ENCODE measurements around the gene NMS. TPM values are rescaled to one million over a fixed set of nuclear protein-coding genes. Genes with fewer than 3 reads are reported as not detected.

The NMS gene
- total and polyA plus RNA-seq, 2 of the 8 experiments (the other 6 are each of a cell fraction or from before 2014, with no cell fraction given) = not detected

- H2BK12ac ChIP-seq (ENCODE audit: low read depth, low read length) = no peak overlapping the region
- FAIRE-seq = no peak
- H3K4me2 ChIP-seq (ENCODE audit: insufficient read depth in 1 of 2, low read depth in 2 of 2, low read length in 2 of 2) = no peak overlapping the region
- H3K79me2 ChIP-seq (ENCODE audit: control insufficient read depth in 1 of 2, insufficient read depth in 2 of 2, low read length in 2 of 2) = no peaks in the 10 kb centered on the region
- no peaks in the 10 kb centered on the region for H3K4me1 ChIP-seq (replicated peaks in 1 of 4; ENCODE audit: control insufficient read depth in 3 of 4, insufficient read depth in 4 of 4, low read length in 3 of 4)
- no peak overlapping the region for H3K4me3 ChIP-seq (ENCODE audit: extremely low read depth in 1 of 4, insufficient read depth in 2 of 4, low read depth in 3 of 4, low read length in 4 of 4)
- H3K9me3 ChIP-seq (ENCODE audit: insufficient read depth in 2 of 2, low read depth in 1 of 2, low read length in 1 of 2) = no peaks in the 10 kb centered on the region
- H4K20me1 ChIP-seq (replicated peaks in 1 of 2; ENCODE audit: control insufficient read depth in 1 of 2, insufficient read depth in 2 of 2, low read length in 2 of 2) = no peaks in the 10 kb centered on the region
- no peak overlapping the region for H2BK120ac ChIP-seq (replicated peaks; ENCODE audit: low read depth, low read length)
- no peak overlapping the region for H3K18ac ChIP-seq (ENCODE audit: extremely low read depth, low read length)
- H3K9ac ChIP-seq (replicated peaks in 1 of 4; ENCODE audit: extremely low read depth in 1 of 4, low read depth in 3 of 4, low read length in 3 of 4) = no peak overlapping the region
- POLR2A ChIA-PET (ENCODE audit: partially characterized antibody) = no interaction called here
- CTCF ChIA-PET (ENCODE audit: partially characterized antibody) = interaction anchor here (0.6 kb wide), 1 partner anchor 221 kb away, joined by 3 read pairs; no protein-coding TSS in a partner anchor
- no peak overlapping the region for H3K23ac ChIP-seq (ENCODE audit: insufficient read length)
- TF ChIP-seq RAD21 (IDR thresholded peaks at IDR 0.05 in 1 of 2, conservative IDR thresholded peaks at IDR 0.05 in 1 of 2; ENCODE audit: low read depth in 2 of 2, low read length in 2 of 2) = peak; percentile 40 to 51; a peak in 3 of 4 replicates
- no peak for TF ChIP-seq USF2 (IDR thresholded peaks at IDR 0.05; ENCODE audit: low read length)
- TF ChIP-seq CTCF (IDR thresholded peaks at IDR 0.05; ENCODE audit: control extremely low read depth in 1 of 3, insufficient read depth in 1 of 3, low read depth in 1 of 3, low read length in 3 of 3) = peak in 2 of 3 experiments; percentile 12 to 13; a peak in 2 of 4 replicates
- WGBS, 2 experiments (ENCODE audit: extremely low coverage in 1 of 2, insufficient coverage in 1 of 2, insufficient read length in 1 of 2, insufficient replicate concordance in 2 of 2, low coverage in 1 of 2, low lambda C conversion rate in 2 of 2, missing lambda C conversion rate in 1 of 2) = 84% methylated on average over 5 of the region's 5 CpGs; no CpG with 5 or more reads in 1 of the 2 experiments
- H3K4ac ChIP-seq (replicated peaks; ENCODE audit: insufficient read length, low read depth, low read length) = no peak overlapping the region
- no peak overlapping the region for H3K14ac ChIP-seq (ENCODE audit: insufficient read length)
- H3K56ac ChIP-seq (replicated peaks; ENCODE audit: insufficient read length, low read depth, low read length) = no peak overlapping the region
- no peak overlapping the region for H2AK5ac ChIP-seq (ENCODE audit: low read depth, low read length)
- no peaks in the 10 kb centered on the region for H3K36me3 ChIP-seq (ENCODE audit: control insufficient read depth in 2 of 4, insufficient read depth in 4 of 4, low read length in 3 of 4)
- H4K8ac ChIP-seq (ENCODE audit: extremely low read depth, insufficient read depth, low read length) = no peak overlapping the region
- H2AFZ ChIP-seq (ENCODE audit: low read length) = no peak overlapping the region
- no peak overlapping the region for H4K91ac ChIP-seq (replicated peaks; ENCODE audit: insufficient read length, low read length)
- no peaks in the 10 kb centered on the region for H3K23me2 ChIP-seq (ENCODE audit: low read depth, low read length)
- no peak overlapping the region for H4K5ac ChIP-seq (ENCODE audit: insufficient read length, low read depth, low read length)
- no peak for DNase-seq (ENCODE audit: low read depth in 1 of 2, low spot score in 2 of 2)
- H3K79me1 ChIP-seq (ENCODE audit: low read depth, low read length) = no peaks in the 10 kb centered on the region
- H3K27me3 ChIP-seq (replicated peaks in 1 of 4; ENCODE audit: control insufficient read depth in 3 of 4, extremely low read depth in 1 of 4, insufficient read depth in 3 of 4, low read length in 3 of 4) = no peaks in the 10 kb centered on the region
- no peak overlapping the region for H2BK20ac ChIP-seq (ENCODE audit: low read length)
- H2BK5ac ChIP-seq (ENCODE audit: low read depth, low read length) = no peak overlapping the region
- no peak overlapping the region for H3K27ac ChIP-seq (ENCODE audit: low read depth, low read length)
- H2BK15ac ChIP-seq (ENCODE audit: low read length) = no peak overlapping the region
These were observed 14.1 kb downstream of the NMS start for GRCh38 chr2:100484390-100484789.

All from H1 (cell line).